A549 (cell line): ENCODE data around the gene RTN4RL1. TPM values are rescaled to one million over a fixed set of nuclear protein-coding genes. Genes with fewer than 3 reads are reported as not detected.
"Not testable (repeated sequence)": the region's sequence is repeated elsewhere in the genome, so short reads cannot be mapped to it uniquely, and the experiment has no call there.

Experiments used
- ATAC-seq, 2 experiments: fragments of 200-7000 bp in 1 of 2; fragments of >200 bp in 1 of 2; cut with Nextera tagmentation in 1 of 2; cut with Tn5 transposase in 1 of 2; 3 replicates each; pipeline versions ENCODE4 v1.8.0 to v1.9.1; 2018 to 2020; ENCODE audit warnings: mild to moderate bottlenecking in 1 of 2, moderate library complexity in 1 of 2
- CTCF ChIA-PET: fragments of 300-600 bp; sonication (Branson Sonifier 250); formaldehyde crosslinking; extraction: SDS; loops from one replicate; lab custom pipeline; 2021; ENCODE audit warnings: antibody characterized with exemption, inconsistent platforms; lab: Yijun Ruan, JAX
- POLR2A ChIA-PET: fragments of 350-600 bp; formaldehyde crosslinking; extraction: SDS; loops from one replicate; lab custom pipeline; 2021; ENCODE audit warnings: antibody characterized with exemption, inconsistent platforms; lab: Yijun Ruan, JAX
- DNase-seq, 2 experiments: peaks; one replicate each; pipeline versions ENCODE4 v3.0.0 to v3.0.0-alpha.2; 2011 to 2016; ENCODE audit warnings: low read depth in 1 of 2, low spot score in 1 of 2
- FAIRE-seq: peaks from 2 replicates; lab custom pipeline; 2011; peaks lifted over from hg19 to GRCh38; lab: Jason Lieb, UNC
- H3K27ac ChIP-seq, 2 experiments: fragments of >200 bp; sonication (Bioruptor Twin); formaldehyde crosslinking; 3 replicates each; pipeline ENCODE4 v1.5.1; 2016 to 2017
- H3K4me1 ChIP-seq: fragments of >200 bp; sonication (Bioruptor Twin); formaldehyde crosslinking; 3 replicates; pipeline ENCODE4 v1.6.1; 2016
- H3K4me2 ChIP-seq: fragments of >200 bp; sonication (Bioruptor Twin); formaldehyde crosslinking; 3 replicates; pipeline ENCODE4 v1.6.1; 2016
- H3K4me3 ChIP-seq: fragments of >200 bp; sonication (Bioruptor Twin); formaldehyde crosslinking; 3 replicates; pipeline ENCODE4 v1.5.1; 2016
- H3K9me3 ChIP-seq: fragments of >200 bp; sonication (Bioruptor Twin); formaldehyde crosslinking; 3 replicates; pipeline ENCODE4 v1.6.1; 2016
- CBX2 ChIP-seq: fragments of 200-600 bp; sonication (generic); IDR thresholded peaks from 2 replicates; pipeline ENCODE4 v1.6.1; 2016; ENCODE audit warnings: low read depth, mild to moderate bottlenecking, borderline replicate concordance
- EHMT2 ChIP-seq: fragments of 200-600 bp; sonication (generic); IDR thresholded peaks from 2 replicates; pipeline ENCODE4 v1.6.1; 2016; ENCODE audit warnings: antibody characterized with exemption, low read depth, mild to moderate bottlenecking, moderate library complexity
- EP300 ChIP-seq, 2 experiments: fragments of >200 bp; sonication (Bioruptor Twin); formaldehyde crosslinking; IDR thresholded peaks; 2 replicates in 1 of 2; 3 replicates in 1 of 2; pipeline ENCODE4 v1.6.1; 2016 to 2017
- ESRRA ChIP-seq: fragments of 150-350 bp; IDR thresholded peaks from 2 replicates; pipeline ENCODE4 v1.6.1; 2014; ENCODE audit warnings: mild to moderate bottlenecking, low read length, borderline replicate concordance
- FOSL2 ChIP-seq, 2 experiments: fragments of 450-650 bp in 1 of 2; fragments of >200 bp in 1 of 2; sonication (Bioruptor Twin) in 1 of 2; formaldehyde crosslinking; IDR thresholded peaks; 2 replicates each; pipeline versions ENCODE4 v1.5.0 to v1.6.1; 2016 to 2020; ENCODE audit warnings: mild to moderate bottlenecking in 1 of 2, moderate library complexity in 1 of 2
- HOXA7 ChIP-seq: fragments of 250-450 bp; sonication (Bioruptor Pico); IDR thresholded peaks from 2 replicates; pipeline ENCODE4 v1.5.0; 2020; ENCODE audit warnings: mild to moderate bottlenecking, moderate library complexity
- KDM1A ChIP-seq: fragments of 200-600 bp; sonication (generic); IDR thresholded peaks from 2 replicates; pipeline ENCODE4 v1.6.1; 2016; ENCODE audit warnings: low read depth, mild to moderate bottlenecking
- KDM5A ChIP-seq: fragments of 200-600 bp; sonication (generic); IDR thresholded peaks from 2 replicates; pipeline ENCODE4 v1.6.1; 2016; ENCODE audit warnings: antibody characterized with exemption, mild to moderate bottlenecking
- NFE2L2 ChIP-seq: fragments of 150-350 bp; conservative IDR thresholded peaks from 2 replicates; pipeline ENCODE4 v1.6.1; 2014; ENCODE audit warnings: low read length
- NR3C1 ChIP-seq: fragments of >200 bp; sonication (Bioruptor Twin); formaldehyde crosslinking; IDR thresholded peaks from 3 replicates; pipeline ENCODE4 v1.6.1; 2017
- POLR2AphosphoS2 ChIP-seq: conservative IDR thresholded peaks from 2 replicates; pipeline ENCODE4 v1.6.1; 2012; ENCODE audit warnings: low read length, improper control_type of control experiment, inconsistent platforms
- RCOR1 ChIP-seq: fragments of 150-350 bp; IDR thresholded peaks from 2 replicates; pipeline ENCODE4 v1.6.1; 2014; ENCODE audit warnings: antibody characterized with exemption, low read length, low read depth
- RFX5 ChIP-seq: fragments of 450-650 bp; IDR thresholded peaks from 2 replicates; pipeline ENCODE4 v1.7.1; 2014; ENCODE audit warnings: antibody characterized with exemption, mild to moderate bottlenecking, moderate library complexity
- SREBF2 ChIP-seq: fragments of 450-650 bp; IDR thresholded peaks from 2 replicates; pipeline ENCODE4 v1.6.1; 2014; ENCODE audit warnings: mild to moderate bottlenecking, moderate library complexity
- TFCP2L1 ChIP-seq: fragments of 250-450 bp; sonication (Bioruptor Pico); IDR thresholded peaks from 2 replicates; pipeline ENCODE4 v1.5.0; 2021; ENCODE audit warnings: mild to moderate bottlenecking
- USF2 ChIP-seq: fragments of 450-650 bp; IDR thresholded peaks from 2 replicates; pipeline ENCODE4 v1.6.1; 2014; ENCODE audit warnings: antibody characterized with exemption
- ZC3H11A ChIP-seq: fragments of 450-650 bp; IDR thresholded peaks from 2 replicates; pipeline ENCODE4 v1.6.1; 2014; ENCODE audit warnings: antibody characterized with exemption, mild to moderate bottlenecking
- ZNF302 ChIP-seq: fragments of 250-450 bp; sonication (Bioruptor Pico); IDR thresholded peaks from 2 replicates; pipeline ENCODE4 v1.9.0; 2021; ENCODE audit warnings: inconsistent platforms, mild to moderate bottlenecking, moderate library complexity
- ZSCAN20 ChIP-seq: fragments of 250-450 bp; sonication (Bioruptor Pico); IDR thresholded peaks from 2 replicates; pipeline ENCODE4 v1.8.0; 2022; ENCODE audit warnings: mild to moderate bottlenecking, moderate library complexity
- WGBS: methylation state at CpG from one replicate; pipeline ENCODE4 v1.1.6; 2017; ENCODE audit errors: missing lambda C conversion rate; 5-methylcytosine and 5-hydroxymethylcytosine counted together
- polyA plus RNA-seq, 4 experiments: library from polyadenylated mRNA; depleted of rRNA in 3 of 4; stranded (reverse); fragments of >200 nt; fragmentation: RNase III in 1 of 4; extraction: RNeasy Plus Mini Kit Qiagen cat#74134 plus additional on column Dnase treatment in 1 of 4; gene quantifications; 2 replicates in 3 of 4; 3 replicates in 1 of 4; pipeline ENCODE4 v1.2.3, GENCODE V29; 2011 to 2017
- TF ChIP-seq, protein P1 (sequence below): fragments of >200 bp; sonication (Bioruptor Twin); formaldehyde crosslinking; IDR thresholded peaks from 2 replicates; pipeline ENCODE4 v1.6.1; 2016
- TF ChIP-seq, protein P2 (sequence below): fragments of 150-350 bp; IDR thresholded peaks from 2 replicates; pipeline ENCODE4 v1.6.1; 2014; ENCODE audit warnings: low read depth, mild to moderate bottlenecking, low read length

Gene RTN4RL1
- polyA plus RNA-seq, 2 of the 4 experiments (the other 2 are of a cell fraction) = 0.39 to 1.5 TPM

DNA sequence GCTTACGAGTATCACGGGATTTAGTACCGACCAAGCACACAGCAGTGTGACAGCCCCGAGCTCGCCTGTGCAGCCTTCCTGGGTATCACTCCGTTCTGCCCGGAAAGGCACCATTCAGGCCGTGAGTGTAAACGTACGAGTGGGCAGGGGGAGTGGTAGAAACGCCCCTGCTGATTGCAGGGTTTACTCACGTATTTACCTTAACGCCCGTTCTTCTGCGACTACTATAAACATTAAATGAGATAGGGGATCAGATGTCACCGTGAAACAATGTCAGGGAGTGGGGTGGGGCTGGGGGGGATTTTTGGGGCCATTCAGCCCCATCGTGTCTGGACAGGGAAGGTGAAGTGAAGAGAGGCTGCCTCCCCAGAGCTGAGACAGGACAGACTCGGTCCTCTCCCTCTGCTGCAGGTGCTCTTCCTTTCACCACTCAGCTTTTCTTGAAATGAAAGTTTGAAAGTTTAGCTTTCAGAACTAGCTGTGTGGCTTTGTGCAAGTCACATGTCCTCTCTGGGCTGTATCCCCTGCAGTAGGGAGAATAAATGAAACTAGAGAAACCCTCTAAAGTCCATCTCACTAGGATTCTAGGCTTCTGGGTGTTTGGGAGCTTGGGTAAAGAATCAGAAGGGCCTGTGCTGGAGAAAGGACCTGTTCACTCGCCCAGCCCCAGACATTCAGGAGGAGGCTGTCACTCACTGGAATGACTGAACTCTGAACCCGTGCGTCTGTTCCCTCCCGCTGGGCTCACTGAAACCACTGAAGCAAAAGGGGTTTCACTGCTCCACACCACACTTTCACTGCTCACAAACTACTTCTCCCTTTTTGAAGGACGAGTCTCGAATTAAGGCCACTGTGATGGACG is 128.7 kb downstream of the RTN4RL1 start:
- no peaks in the 10 kb centered on the region for H3K9me3 ChIP-seq
- no peak overlapping the region for H3K4me3 ChIP-seq
- no peak overlapping the region for H3K4me2 ChIP-seq
- POLR2A ChIA-PET = no interaction called here
- TF ChIP-seq EHMT2 (no peak), NR3C1 (no peak), TFCP2L1 (no peak), EP300 (IDR thresholded peaks at IDR 0.05) (no peak), POLR2AphosphoS2 (no peak), ZNF302 (CRISPR knock-in tag) (no peak), RFX5 (no peak), SREBF2 (no peak), CBX2 (no peak), HOXA7 (CRISPR knock-in tag) (no peak), RCOR1 (no peak)
- TF ChIP-seq, protein P1, sequence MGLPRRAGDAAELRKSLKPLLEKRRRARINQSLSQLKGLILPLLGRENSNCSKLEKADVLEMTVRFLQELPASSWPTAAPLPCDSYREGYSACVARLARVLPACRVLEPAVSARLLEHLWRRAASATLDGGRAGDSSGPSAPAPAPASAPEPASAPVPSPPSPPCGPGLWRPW = no peak
- no peak overlapping the region for H3K27ac ChIP-seq
- DNase-seq = no peak
- FAIRE-seq = no peak
- 89% methylated on average over 25 of the region's 25 CpGs for WGBS
- no peak for ATAC-seq
- H3K4me1 ChIP-seq = no peaks in the 10 kb centered on the region
- CTCF ChIA-PET = interaction anchor here (1.0 to 20.9 kb wide), 8 partner anchors 13 to 349 kb away, joined by 3 to 213 read pairs (median 3); partner anchors contain the start of genes DPH1 and RTN4RL1

DNA sequence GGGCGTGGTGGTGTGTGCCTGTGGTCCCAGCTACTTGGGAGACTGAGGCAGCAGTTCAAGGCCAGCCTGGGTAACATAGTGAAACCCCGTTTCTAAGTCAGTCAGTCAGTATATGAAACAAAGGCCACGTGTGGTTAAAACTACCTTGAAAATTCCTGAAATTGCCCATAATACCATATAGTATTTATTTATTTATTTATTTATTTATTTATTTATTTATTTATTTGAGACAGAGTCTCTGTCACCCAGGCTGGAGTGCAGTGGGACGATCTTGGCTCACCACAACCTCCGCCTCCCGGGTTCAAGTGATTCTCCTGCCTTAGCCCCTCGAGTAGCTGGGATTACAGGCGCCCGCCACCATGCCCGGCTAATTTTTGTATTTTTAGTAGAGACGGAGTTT is 129.7 kb downstream of the RTN4RL1 start:
- ATAC-seq, H3K4me3 ChIP-seq, DNase-seq, FAIRE-seq, H3K27ac ChIP-seq, H3K4me1 ChIP-seq, POLR2A ChIA-PET, H3K9me3 ChIP-seq, H3K4me2 ChIP-seq: not testable (repeated sequence)
- WGBS = 92% methylated on average over 11 of the region's 11 CpGs
- peak; percentile 50 for TF ChIP-seq ZC3H11A
- CTCF ChIA-PET = interaction anchor here (1.0 to 20.9 kb wide), 7 partner anchors 12 to 175 kb away, joined by 3 to 213 read pairs (median 3); partner anchors contain the start of genes DPH1 and RTN4RL1

GRCh38 chr17:1894753-1895339 is 130.3 kb downstream of the RTN4RL1 start:
- H3K27ac ChIP-seq = no peak overlapping the region
- ATAC-seq (no peak), FAIRE-seq (no peak), DNase-seq (no peak)
- no peak overlapping the region for H3K4me3 ChIP-seq
- TF ChIP-seq ESRRA (no peak), NFE2L2 (no peak), KDM1A (no peak), ZSCAN20 (no peak), TFCP2L1 (no peak), USF2 (no peak), FOSL2 (IDR thresholded peaks at IDR 0.05) (no peak), FOSL2 (CRISPR knock-in tag; IDR thresholded peaks at IDR 0.05) (0 out of 2 replicates have a peak, but pooled peaks have one; percentile 8), KDM5A (no peak)
- TF ChIP-seq, protein P2, sequence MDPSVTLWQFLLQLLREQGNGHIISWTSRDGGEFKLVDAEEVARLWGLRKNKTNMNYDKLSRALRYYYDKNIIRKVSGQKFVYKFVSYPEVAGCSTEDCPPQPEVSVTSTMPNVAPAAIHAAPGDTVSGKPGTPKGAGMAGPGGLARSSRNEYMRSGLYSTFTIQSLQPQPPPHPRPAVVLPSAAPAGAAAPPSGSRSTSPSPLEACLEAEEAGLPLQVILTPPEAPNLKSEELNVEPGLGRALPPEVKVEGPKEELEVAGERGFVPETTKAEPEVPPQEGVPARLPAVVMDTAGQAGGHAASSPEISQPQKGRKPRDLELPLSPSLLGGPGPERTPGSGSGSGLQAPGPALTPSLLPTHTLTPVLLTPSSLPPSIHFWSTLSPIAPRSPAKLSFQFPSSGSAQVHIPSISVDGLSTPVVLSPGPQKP = no peak
- no peak overlapping the region for H3K4me2 ChIP-seq
- no peaks in the 10 kb centered on the region for H3K9me3 ChIP-seq
- WGBS = 91% methylated on average over 7 of the region's 7 CpGs
- ChIA-PET CTCF (interaction anchor here (0.8 to 20.9 kb wide), 6 partner anchors 11 to 175 kb away, joined by 3 to 213 read pairs (median 20); partner anchors contain the start of genes DPH1 and RTN4RL1), POLR2A (no interaction called here)
- no peaks in the 10 kb centered on the region for H3K4me1 ChIP-seq
